Measurements from ENCODE around the gene SEMA3D. TPM values are rescaled to one million over a fixed set of nuclear protein-coding genes. Genes with fewer than 3 reads are reported as not detected.

The SEMA3D gene
- total and polyA plus RNA-seq, 2 experiments from 2014 or later: 1.5 to 7.2 TPM

DNA sequence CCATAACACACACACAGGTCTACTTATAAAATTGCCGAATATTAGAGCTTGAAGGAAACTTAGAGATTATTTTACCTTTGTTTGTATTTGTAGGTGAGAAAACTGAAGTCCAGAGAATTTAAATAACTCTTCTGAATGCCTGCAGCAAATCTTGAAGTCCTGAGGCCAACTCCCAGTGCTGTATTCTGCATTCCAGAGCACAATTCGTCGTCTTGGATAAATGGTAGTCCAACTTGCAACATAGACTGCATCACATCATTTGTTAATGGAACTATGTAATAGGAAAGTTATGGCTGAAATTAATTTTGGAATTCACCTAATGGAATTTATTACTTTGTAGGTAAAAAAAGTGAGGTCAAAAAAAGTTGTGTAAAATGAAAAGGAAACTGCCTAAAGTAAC, 37.3 kb upstream of the SEMA3D start (continued):
- TF ChIP-seq, protein P1, sequence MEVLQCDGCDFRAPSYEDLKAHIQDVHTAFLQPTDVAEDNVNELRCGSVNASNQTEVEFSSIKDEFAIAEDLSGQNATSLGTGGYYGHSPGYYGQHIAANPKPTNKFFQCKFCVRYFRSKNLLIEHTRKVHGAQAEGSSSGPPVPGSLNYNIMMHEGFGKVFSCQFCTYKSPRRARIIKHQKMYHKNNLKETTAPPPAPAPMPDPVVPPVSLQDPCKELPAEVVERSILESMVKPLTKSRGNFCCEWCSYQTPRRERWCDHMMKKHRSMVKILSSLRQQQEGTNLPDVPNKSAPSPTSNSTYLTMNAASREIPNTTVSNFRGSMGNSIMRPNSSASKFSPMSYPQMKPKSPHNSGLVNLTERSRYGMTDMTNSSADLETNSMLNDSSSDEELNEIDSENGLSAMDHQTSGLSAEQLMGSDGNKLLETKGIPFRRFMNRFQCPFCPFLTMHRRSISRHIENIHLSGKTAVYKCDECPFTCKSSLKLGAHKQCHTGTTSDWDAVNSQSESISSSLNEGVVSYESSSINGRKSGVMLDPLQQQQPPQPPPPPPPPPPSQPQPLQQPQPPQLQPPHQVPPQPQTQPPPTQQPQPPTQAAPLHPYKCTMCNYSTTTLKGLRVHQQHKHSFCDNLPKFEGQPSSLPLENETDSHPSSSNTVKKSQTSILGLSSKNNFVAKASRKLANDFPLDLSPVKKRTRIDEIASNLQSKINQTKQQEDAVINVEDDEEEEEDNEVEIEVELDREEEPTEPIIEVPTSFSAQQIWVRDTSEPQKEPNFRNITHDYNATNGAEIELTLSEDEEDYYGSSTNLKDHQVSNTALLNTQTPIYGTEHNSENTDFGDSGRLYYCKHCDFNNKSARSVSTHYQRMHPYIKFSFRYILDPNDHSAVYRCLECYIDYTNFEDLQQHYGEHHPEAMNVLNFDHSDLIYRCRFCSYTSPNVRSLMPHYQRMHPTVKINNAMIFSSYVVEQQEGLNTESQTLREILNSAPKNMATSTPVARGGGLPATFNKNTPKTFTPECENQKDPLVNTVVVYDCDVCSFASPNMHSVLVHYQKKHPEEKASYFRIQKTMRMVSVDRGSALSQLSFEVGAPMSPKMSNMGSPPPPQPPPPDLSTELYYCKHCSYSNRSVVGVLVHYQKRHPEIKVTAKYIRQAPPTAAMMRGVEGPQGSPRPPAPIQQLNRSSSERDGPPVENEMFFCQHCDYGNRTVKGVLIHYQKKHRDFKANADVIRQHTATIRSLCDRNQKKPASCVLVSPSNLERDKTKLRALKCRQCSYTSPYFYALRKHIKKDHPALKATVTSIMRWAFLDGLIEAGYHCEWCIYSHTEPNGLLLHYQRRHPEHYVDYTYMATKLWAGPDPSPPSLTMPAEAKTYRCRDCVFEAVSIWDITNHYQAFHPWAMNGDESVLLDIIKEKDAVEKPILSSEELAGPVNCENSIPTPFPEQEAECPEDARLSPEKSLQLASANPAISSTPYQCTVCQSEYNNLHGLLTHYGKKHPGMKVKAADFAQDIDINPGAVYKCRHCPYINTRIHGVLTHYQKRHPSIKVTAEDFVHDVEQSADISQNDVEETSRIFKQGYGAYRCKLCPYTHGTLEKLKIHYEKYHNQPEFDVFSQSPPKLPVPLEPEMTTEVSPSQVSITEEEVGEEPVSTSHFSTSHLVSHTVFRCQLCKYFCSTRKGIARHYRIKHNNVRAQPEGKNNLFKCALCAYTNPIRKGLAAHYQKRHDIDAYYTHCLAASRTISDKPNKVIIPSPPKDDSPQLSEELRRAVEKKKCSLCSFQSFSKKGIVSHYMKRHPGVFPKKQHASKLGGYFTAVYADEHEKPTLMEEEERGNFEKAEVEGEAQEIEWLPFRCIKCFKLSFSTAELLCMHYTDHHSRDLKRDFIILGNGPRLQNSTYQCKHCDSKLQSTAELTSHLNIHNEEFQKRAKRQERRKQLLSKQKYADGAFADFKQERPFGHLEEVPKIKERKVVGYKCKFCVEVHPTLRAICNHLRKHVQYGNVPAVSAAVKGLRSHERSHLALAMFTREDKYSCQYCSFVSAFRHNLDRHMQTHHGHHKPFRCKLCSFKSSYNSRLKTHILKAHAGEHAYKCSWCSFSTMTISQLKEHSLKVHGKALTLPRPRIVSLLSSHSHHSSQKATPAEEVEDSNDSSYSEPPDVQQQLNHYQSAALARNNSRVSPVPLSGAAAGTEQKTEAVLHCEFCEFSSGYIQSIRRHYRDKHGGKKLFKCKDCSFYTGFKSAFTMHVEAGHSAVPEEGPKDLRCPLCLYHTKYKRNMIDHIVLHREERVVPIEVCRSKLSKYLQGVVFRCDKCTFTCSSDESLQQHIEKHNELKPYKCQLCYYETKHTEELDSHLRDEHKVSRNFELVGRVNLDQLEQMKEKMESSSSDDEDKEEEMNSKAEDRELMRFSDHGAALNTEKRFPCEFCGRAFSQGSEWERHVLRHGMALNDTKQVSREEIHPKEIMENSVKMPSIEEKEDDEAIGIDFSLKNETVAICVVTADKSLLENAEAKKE (CRISPR knock-in tag; IDR thresholded peaks at IDR 0.05): no peak
- TF ChIP-seq ZNF331 (CRISPR knock-in tag; IDR thresholded peaks at IDR 0.05; ENCODE audit: low read depth) (no peak), JUNB (IDR thresholded peaks at IDR 0.05; ENCODE audit: unreplicated experiment) (no peak)
- TF ChIP-seq, protein P2, sequence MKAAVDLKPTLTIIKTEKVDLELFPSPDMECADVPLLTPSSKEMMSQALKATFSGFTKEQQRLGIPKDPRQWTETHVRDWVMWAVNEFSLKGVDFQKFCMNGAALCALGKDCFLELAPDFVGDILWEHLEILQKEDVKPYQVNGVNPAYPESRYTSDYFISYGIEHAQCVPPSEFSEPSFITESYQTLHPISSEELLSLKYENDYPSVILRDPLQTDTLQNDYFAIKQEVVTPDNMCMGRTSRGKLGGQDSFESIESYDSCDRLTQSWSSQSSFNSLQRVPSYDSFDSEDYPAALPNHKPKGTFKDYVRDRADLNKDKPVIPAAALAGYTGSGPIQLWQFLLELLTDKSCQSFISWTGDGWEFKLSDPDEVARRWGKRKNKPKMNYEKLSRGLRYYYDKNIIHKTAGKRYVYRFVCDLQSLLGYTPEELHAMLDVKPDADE (IDR thresholded peaks at IDR 0.05): no peak

DNA sequence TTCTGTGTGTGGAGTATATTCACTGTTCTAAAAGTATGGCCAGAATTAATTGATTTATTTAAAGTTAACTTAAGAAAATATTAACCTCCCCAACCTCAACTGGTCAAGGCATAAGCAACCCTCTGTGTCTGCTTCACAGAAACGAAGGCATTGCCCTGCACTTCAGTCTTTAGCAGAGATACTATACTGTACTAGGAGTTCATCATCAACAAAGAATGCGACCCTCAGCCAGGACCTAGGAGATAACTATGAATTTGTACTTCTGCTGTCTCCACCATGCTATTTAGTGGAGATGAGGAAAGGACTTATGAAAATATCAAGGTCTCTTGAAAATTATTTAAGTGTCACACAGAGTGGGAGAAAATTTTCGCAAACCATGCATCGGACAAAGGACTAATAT, 35.7 kb upstream of the SEMA3D start:
- no peaks in the 10 kb centered on the region for H3K4me1 Mint-ChIP-seq
- no peaks in the 10 kb centered on the region for H3K9me3 Mint-ChIP-seq
- no peaks in the 10 kb centered on the region for H3K27me3 Mint-ChIP-seq (ENCODE audit: insufficient read depth, low read depth, poor library complexity)
- Histone ChIP-seq H2AFZ (no peak overlapping the region), H3K36me3 (ENCODE audit: insufficient read depth) (no peaks in the 10 kb centered on the region), H3K27ac (ENCODE audit: low read depth) (no peak overlapping the region), H3K9me2 (ENCODE audit: insufficient read depth) (no peaks in the 10 kb centered on the region), H3K27me3 (ENCODE audit: insufficient read depth) (no peaks in the 10 kb centered on the region), H3F3A (replicated peaks; ENCODE audit: low read depth) (no peaks in the 10 kb centered on the region), H3K4me2 (no peak overlapping the region), H3K4me3 (no peak overlapping the region), H3K79me2 (replicated peaks; ENCODE audit: insufficient read depth) (no peaks in the 10 kb centered on the region), H4K20me1 (replicated peaks; ENCODE audit: insufficient read depth) (no peaks in the 10 kb centered on the region), H3K4me1 (ENCODE audit: insufficient read depth) (no peaks in the 10 kb centered on the region; the same call in 1 of the 2 replicates)
- ATAC-seq (no peak), DNase-seq (ENCODE audit: low spot score) (no peak)
- H3K4me3 Mint-ChIP-seq: no peak overlapping the region
- no peak overlapping the region for H3K27ac Mint-ChIP-seq
- no peaks in the 10 kb centered on the region for H3K36me3 Mint-ChIP-seq (ENCODE audit: low read depth)
- TF ChIP-seq, protein P3, sequence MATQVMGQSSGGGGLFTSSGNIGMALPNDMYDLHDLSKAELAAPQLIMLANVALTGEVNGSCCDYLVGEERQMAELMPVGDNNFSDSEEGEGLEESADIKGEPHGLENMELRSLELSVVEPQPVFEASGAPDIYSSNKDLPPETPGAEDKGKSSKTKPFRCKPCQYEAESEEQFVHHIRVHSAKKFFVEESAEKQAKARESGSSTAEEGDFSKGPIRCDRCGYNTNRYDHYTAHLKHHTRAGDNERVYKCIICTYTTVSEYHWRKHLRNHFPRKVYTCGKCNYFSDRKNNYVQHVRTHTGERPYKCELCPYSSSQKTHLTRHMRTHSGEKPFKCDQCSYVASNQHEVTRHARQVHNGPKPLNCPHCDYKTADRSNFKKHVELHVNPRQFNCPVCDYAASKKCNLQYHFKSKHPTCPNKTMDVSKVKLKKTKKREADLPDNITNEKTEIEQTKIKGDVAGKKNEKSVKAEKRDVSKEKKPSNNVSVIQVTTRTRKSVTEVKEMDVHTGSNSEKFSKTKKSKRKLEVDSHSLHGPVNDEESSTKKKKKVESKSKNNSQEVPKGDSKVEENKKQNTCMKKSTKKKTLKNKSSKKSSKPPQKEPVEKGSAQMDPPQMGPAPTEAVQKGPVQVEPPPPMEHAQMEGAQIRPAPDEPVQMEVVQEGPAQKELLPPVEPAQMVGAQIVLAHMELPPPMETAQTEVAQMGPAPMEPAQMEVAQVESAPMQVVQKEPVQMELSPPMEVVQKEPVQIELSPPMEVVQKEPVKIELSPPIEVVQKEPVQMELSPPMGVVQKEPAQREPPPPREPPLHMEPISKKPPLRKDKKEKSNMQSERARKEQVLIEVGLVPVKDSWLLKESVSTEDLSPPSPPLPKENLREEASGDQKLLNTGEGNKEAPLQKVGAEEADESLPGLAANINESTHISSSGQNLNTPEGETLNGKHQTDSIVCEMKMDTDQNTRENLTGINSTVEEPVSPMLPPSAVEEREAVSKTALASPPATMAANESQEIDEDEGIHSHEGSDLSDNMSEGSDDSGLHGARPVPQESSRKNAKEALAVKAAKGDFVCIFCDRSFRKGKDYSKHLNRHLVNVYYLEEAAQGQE (IDR thresholded peaks at IDR 0.05; ENCODE audit: unreplicated experiment): no peak
- TF ChIP-seq, protein P4, sequence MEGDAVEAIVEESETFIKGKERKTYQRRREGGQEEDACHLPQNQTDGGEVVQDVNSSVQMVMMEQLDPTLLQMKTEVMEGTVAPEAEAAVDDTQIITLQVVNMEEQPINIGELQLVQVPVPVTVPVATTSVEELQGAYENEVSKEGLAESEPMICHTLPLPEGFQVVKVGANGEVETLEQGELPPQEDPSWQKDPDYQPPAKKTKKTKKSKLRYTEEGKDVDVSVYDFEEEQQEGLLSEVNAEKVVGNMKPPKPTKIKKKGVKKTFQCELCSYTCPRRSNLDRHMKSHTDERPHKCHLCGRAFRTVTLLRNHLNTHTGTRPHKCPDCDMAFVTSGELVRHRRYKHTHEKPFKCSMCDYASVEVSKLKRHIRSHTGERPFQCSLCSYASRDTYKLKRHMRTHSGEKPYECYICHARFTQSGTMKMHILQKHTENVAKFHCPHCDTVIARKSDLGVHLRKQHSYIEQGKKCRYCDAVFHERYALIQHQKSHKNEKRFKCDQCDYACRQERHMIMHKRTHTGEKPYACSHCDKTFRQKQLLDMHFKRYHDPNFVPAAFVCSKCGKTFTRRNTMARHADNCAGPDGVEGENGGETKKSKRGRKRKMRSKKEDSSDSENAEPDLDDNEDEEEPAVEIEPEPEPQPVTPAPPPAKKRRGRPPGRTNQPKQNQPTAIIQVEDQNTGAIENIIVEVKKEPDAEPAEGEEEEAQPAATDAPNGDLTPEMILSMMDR (conservative IDR thresholded peaks at IDR 0.05; ENCODE audit: low read depth in 2 of 2): no peak
- TF ChIP-seq POLR2AphosphoS5 (IDR thresholded peaks at IDR 0.05; ENCODE audit: low read depth): no peak

Data from GM23338 (cell line).